ENCODE measurements around the gene SMCO4.

Gene SMCO4

DNA sequence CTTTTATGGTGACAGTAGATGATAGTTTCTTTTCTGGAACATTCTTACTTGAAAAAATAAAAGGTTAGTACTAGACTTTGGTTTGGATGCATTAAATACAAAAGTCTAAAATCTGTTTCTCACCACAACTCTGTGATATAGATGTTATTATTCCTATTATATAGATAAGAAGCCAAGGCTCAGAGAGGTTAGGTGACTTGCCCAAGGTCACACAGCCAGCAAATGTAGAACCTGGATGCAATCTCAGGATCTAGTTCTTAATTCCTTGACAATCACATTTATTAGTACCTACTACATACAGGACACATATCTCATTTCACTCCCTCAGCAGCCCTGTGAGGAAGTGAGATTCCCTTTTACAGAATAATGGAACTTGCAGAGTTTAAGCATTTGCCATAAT is 26.3 kb upstream of the SMCO4 start:
- Histone ChIP-seq H3K9me3 (no peaks in the 10 kb centered on the region), H3K4me3 (ENCODE audit: low read depth in 1 of 2, low read length in 1 of 2) (no peak overlapping the region)

DNA sequence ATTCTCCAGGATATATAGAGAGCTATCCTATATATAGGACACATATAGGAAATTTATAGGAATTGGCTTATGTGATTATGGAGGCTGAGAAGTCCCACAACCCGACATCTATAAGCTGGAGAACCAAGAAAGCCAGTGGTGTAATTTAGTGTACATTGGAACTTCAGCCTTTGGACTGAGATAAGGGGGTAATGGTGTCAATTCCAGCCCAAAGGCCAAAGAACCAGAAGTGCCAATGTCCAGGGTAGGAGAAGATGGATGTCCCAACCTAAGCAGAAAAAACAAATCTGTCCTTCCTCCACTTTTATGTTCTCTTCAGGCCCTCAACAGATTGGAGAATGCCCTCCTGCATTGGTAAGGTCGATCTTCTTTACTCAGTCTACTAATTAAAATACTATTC is 25.5 kb upstream of the SMCO4 start:
- Histone ChIP-seq H3K27ac (no peak overlapping the region), H3K4me3 (ENCODE audit: low read depth in 1 of 2, low read length in 1 of 2) (no peak overlapping the region), H3K9me3 (no peaks in the 10 kb centered on the region), H3K36me3 (no peaks in the 10 kb centered on the region), H3K27me3 (no peaks in the 10 kb centered on the region), H3K4me1 (ENCODE audit: control insufficient read depth in 1 of 2, insufficient read depth in 1 of 2, low read depth in 1 of 2, low read length in 1 of 2) (no peaks in the 10 kb centered on the region)
- TF ChIP-seq, protein P1, sequence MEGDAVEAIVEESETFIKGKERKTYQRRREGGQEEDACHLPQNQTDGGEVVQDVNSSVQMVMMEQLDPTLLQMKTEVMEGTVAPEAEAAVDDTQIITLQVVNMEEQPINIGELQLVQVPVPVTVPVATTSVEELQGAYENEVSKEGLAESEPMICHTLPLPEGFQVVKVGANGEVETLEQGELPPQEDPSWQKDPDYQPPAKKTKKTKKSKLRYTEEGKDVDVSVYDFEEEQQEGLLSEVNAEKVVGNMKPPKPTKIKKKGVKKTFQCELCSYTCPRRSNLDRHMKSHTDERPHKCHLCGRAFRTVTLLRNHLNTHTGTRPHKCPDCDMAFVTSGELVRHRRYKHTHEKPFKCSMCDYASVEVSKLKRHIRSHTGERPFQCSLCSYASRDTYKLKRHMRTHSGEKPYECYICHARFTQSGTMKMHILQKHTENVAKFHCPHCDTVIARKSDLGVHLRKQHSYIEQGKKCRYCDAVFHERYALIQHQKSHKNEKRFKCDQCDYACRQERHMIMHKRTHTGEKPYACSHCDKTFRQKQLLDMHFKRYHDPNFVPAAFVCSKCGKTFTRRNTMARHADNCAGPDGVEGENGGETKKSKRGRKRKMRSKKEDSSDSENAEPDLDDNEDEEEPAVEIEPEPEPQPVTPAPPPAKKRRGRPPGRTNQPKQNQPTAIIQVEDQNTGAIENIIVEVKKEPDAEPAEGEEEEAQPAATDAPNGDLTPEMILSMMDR (IDR thresholded peaks at IDR 0.05), result no peak

More for the DNA sequence above, 26.3 kb upstream of the SMCO4 start:
- TF ChIP-seq, protein P1 (IDR thresholded peaks at IDR 0.05), result no peak
- Histone ChIP-seq H3K27me3 (no peaks in the 10 kb centered on the region), H3K4me1 (ENCODE audit: control insufficient read depth in 1 of 2, insufficient read depth in 1 of 2, low read depth in 1 of 2, low read length in 1 of 2) (no peaks in the 10 kb centered on the region), H3K27ac (no peak overlapping the region), H3K36me3 (no peaks in the 10 kb centered on the region)

- TF ChIP-seq, protein P1 (IDR thresholded peaks at IDR 0.05), result no peak
- H3K4me3 ChIP-seq (ENCODE audit: low read depth in 1 of 2, low read length in 1 of 2), result no peak overlapping the region
- no peaks in the 10 kb centered on the region for H3K36me3 ChIP-seq
- H3K4me1 ChIP-seq (ENCODE audit: control insufficient read depth in 1 of 2, insufficient read depth in 1 of 2, low read depth in 1 of 2, low read length in 1 of 2), result no peaks in the 10 kb centered on the region
- H3K9me3 ChIP-seq, result no peaks in the 10 kb centered on the region
- no peaks in the 10 kb centered on the region for H3K27me3 ChIP-seq
- no peak overlapping the region for H3K27ac ChIP-seq
Observed at GRCh38 chr11:93567401-93567895, 24.3 kb upstream of the SMCO4 start.

- H3K27me3 ChIP-seq, result no peaks in the 10 kb centered on the region
- H3K27ac ChIP-seq, result no peak overlapping the region
- TF ChIP-seq, protein P1 (IDR thresholded peaks at IDR 0.05), result no peak
- no peak overlapping the region for H3K4me3 ChIP-seq (ENCODE audit: low read depth in 1 of 2, low read length in 1 of 2)
- no peaks in the 10 kb centered on the region for H3K4me1 ChIP-seq (ENCODE audit: control insufficient read depth in 1 of 2, insufficient read depth in 1 of 2, low read depth in 1 of 2, low read length in 1 of 2)
- H3K9me3 ChIP-seq, result no peaks in the 10 kb centered on the region
- no peaks in the 10 kb centered on the region for H3K36me3 ChIP-seq
Observed at GRCh38 chr11:93564895-93565294, 21.7 kb upstream of the SMCO4 start.

GRCh38 chr11:93563857-93564256 is 20.7 kb upstream of the SMCO4 start:
- no peaks in the 10 kb centered on the region for H3K36me3 ChIP-seq
- no peak overlapping the region for H3K4me3 ChIP-seq (ENCODE audit: low read depth in 1 of 2, low read length in 1 of 2)
- H3K27me3 ChIP-seq, result no peaks in the 10 kb centered on the region
- no peaks in the 10 kb centered on the region for H3K9me3 ChIP-seq
- H3K4me1 ChIP-seq (ENCODE audit: control insufficient read depth in 1 of 2, insufficient read depth in 1 of 2, low read depth in 1 of 2, low read length in 1 of 2), result no peaks in the 10 kb centered on the region
- TF ChIP-seq, protein P1 (IDR thresholded peaks at IDR 0.05), result no peak
- no peak overlapping the region for H3K27ac ChIP-seq

Data from neutrophil (primary cell).